ENCODE results near the gene REV1.

REV1 gene

DNA sequence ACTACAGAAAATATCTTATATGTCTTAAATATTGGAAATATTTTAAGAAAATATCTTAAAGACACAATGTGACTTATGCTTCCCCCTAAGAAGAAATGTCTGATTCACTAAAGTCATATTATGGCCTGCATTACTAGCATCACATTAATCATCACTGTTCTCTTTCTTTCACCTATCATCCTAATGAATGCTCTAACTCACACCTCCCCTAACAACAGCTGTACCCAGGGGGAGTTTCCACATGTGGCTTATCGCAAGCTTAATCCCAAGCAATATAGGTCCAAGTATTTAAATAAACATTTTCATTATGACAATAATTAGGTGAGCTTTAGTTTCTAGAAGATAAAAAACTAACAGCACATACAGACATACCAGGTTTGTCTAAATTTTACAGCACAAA is 39.6 kb downstream of the REV1 start:
- no peak for DNase-seq

DNA sequence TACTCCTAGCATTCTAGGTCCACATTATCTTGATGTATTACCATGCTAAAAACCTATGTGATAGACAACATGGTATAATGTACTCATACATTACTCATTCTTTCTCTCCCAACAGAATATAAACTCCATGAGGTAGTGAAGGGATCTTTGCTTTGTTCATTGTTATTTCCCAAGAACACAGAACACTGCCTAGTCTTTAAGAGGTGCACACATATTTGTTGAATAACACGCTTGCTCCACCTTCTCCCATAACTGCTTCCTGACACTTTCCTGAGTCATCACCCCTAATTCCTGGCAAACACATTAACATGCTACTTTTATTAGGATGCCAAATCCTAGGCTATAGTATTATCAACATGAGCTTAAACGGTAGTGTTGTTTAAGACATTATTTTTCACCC is 41.3 kb downstream of the REV1 start:
- DNase-seq, result no peak

DNA sequence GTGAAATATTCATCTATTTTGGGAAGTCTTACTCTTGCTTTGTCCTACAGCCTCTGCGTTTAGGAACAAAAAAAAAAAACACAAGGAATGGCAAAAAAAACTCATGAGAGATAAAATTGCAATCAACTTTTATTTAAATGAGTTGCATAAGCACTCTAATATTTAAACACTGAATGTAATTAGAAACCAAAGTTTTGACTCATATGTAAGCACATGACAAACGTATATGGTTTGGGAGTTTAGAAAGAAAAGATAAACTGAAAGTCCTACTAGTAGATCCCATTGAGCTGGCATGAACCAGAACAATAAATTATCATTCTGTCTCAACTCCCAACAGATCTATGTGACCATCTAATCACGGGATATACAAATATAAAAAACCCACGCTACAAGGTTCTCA is 44.8 kb downstream of the REV1 start:
- no peak for DNase-seq

- no peak for DNase-seq
Measured at GRCh38 chr2:99444222-99444621, 45.6 kb downstream of the REV1 start.

GRCh38 chr2:99442837-99443236 is 47.0 kb downstream of the REV1 start:
- no peak for DNase-seq

DNA sequence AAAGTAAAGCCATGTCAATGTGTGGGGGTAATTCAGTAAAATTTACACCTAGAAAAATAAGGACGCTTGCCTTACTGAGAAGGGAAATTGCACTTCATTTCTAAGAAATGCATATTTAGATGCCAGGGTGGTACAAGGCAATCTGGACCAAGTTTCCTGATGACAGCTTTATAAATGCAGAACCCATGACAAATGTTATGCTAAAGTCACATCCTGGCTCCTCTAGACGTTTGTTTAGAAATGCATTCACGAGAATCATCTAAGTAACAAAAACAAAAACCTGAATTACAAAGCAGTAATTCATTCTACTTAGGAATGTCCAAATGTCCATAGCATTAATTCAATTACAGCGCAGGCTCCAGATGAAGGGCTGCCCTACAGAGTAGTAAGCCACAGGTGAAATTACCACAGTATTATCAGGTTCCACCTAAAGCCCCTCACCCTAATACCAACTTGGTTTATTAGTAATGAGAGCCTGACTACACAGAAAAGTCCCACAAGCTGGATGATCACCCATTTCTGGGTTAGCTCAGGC is 49.8 kb downstream of the REV1 start:
- no peak for DNase-seq

GRCh38 chr2:99436874-99437273 is 52.9 kb downstream of the REV1 start:
- DNase-seq, result no peak

DNA sequence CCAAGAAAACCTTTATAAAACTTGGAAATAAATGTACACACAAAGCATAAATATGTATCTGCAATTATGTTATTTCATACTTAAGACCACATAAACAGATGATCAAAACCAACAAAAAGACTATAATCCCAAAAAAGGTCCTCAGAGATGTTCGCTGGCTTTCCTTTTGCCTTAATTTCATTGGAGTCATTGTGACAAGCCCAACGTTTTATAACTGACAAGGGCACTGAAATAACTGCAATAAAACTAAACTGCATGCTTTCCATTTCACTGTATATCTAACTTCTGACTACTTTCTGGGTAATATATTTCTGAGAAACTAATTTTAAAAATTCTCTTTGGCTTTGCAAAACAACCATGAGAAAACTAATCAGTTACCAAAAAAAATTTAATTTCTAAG is 56.5 kb downstream of the REV1 start:
- no peak for DNase-seq

GRCh38 chr2:99431587-99432275 is 58.1 kb downstream of the REV1 start:
- no peak for DNase-seq

GRCh38 chr2:99430614-99431291 is 59.1 kb downstream of the REV1 start:
- no peak for DNase-seq

DNA sequence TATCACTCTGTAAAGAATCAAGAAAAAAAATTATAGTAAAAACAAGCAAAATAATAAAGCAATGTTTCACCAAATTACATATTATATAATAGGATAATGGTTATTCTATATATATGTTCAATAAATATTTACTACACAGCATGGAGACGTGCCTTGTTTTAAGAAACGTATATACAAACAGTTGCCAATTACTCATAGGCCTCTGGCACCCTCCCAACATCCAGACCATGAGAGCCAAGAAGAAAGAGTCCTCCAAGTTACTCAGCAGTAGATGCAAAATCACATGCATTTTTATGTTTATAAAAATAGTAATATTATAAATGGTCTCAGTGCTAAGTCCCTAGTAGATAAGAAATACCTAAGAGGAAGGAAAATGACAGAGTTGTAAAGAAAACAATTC is 64.8 kb downstream of the REV1 start:
- peak in 2 of 56 donors; percentile 7 to 30 for DNase-seq

- no peak for DNase-seq
Measured at GRCh38 chr2:99424371-99424770, 65.4 kb downstream of the REV1 start.

GRCh38 chr2:99422599-99422998 is 67.2 kb downstream of the REV1 start:
- DNase-seq, result no peak

DNA sequence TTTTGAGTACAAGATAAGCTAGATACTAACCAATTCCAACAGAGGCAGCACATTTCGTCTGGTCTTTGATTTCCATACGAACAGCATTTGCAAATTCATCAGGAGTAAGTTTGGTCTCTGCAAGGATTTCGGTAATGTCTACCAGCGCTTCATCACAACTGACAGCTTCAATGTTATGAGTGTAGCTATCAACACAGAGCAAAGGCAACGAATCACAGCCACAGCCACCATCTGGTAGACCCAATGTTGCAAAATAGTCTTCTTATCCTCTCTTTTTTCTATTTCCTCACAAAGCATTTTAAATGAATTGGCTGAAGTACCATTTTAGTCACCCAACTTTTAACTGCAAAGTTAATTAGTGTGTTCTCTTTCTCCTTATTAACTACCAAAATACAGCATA is 68.3 kb downstream of the REV1 start:
- DNase-seq, result no peak

DNA sequence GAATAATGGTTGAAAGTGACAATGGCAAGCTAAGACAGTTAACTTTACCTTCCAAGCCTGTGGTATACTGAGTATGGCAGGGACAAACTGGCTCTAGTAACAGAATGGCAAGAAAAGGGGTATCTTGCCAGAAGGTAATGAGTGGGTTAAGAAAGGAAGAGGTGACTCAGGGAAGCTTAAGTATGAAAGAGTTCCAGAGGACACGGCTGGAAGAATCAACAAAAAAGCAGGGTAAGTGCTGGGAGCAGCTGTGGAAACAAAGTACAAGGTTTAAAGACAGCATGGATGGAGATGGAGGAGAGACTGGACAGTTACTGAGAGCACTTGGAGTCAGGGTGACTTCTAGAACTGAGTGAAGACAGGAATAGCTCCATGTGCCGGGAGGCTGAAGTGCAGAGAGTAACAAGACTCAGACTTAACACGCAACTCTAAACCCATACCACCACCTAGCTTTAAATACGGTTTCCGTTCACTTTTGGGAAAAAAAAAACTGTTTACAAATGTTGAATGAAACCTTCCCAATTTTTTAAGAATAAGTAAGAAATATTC is 69.0 kb downstream of the REV1 start:
- no peak for DNase-seq

GRCh38 chr2:99420031-99420430 is 69.8 kb downstream of the REV1 start:
- DNase-seq, result no peak

DNA sequence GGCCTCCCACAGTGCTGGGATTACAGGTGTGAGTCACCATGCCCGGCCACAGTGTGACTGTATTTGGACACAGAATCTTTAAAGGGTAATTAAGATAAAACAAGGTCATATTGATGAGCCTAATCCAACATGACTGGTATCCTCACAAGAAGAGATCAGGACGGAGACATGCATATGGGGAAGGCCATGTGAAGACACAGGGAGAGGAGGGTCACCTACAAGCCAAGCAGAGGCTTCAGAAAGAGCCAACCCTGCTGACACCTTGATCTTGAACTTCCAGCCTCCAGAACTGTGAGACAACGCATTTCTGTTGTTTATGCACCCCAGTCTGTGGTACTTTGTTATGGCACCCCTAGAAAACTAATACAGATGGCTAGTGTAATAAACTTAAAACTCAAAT is 72.4 kb downstream of the REV1 start:
- no peak for DNase-seq

DNA sequence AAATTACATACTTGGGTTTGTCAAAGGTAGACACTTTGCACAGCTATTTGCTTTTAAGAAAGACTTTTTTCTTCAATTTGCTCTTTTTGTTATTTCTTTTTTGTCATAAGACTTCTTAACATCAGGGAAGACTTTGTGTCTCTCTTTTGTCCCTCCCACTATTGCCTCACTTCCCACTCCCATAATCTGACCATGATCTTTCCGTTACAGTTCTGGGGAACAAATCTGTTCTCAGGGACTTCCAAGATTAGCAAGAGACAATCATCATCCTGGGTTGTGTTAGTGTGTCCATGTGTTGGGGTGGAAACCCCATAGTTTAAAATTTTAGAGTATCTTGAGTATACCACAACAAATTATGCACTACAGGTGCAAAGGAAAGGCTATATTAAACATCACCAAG is 75.3 kb downstream of the REV1 start:
- DNase-seq, result no peak

- no peak for DNase-seq
Measured at GRCh38 chr2:99410276-99410675, 79.5 kb downstream of the REV1 start.

DNA sequence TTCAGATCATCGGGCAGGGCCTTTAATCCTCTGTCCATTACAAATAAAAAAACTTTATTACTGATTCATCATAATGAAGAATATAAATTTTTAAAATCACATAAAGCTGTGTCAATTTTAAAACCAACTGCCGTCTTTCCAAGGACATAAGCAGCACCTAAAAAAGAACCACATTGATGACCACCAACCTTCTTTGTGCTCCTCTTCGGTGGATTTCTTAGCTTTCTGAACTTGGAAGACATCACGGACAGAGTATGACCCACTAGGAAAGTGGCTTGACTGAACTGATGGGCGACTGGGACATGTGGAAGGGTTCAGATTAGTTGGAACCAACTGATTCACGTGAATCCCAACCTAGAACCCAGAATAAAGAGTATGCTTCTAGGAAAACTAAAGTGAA is 83.7 kb downstream of the REV1 start:
- no peak for DNase-seq

DNA sequence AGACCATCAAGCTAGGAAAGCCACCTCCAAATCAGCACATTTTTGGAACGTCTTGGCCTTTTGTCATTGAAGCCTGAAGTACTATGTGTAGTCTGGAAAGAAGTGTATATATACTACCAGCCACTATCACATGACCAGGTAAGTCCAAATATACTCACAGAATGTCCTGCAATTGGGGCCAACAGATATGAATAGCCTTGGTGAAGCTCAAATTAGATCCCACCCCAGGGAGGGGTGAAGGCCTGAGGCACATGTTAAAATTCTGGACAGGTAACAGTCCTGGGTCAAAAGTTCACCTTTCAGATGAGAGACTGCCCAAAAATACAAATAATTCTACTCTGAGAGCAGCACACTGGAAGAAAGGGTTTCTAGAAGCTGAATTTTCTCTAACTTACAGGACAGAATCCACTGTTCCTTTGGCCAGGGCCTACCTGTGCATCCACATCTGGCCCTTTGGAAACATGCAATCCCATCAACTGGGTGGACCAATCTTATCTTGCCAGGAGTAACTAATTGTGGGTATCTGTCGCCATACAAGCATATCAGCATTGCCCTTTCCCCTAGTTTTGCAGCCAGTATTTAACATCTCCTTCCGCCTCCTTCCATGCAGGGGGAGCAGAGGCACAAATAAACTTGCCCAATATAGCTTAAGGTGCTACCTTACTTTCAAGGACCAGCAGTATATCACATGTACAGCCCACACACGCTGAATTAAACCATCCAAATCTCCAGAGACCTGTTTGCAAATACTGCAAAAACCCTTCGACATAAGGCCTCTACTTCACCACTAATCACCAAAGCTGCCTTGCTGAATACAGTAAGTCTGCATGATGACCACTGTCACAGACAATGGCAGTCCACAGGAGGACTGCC is 84.8 kb downstream of the REV1 start:
- DNase-seq, result no peak

Measured in amygdala (tissue), 56 donors.